Dedifferentiated amniotic fluid mesenchymal stem cell (primary cell): ENCODE measurements around the gene AXIN2.

ENCODE experiments used
- DNase-seq: peaks from one replicate; pipeline ENCODE4 v3.0.0-alpha.2; 2016; ENCODE audit errors: extremely low spot score

AXIN2 gene, protein sequence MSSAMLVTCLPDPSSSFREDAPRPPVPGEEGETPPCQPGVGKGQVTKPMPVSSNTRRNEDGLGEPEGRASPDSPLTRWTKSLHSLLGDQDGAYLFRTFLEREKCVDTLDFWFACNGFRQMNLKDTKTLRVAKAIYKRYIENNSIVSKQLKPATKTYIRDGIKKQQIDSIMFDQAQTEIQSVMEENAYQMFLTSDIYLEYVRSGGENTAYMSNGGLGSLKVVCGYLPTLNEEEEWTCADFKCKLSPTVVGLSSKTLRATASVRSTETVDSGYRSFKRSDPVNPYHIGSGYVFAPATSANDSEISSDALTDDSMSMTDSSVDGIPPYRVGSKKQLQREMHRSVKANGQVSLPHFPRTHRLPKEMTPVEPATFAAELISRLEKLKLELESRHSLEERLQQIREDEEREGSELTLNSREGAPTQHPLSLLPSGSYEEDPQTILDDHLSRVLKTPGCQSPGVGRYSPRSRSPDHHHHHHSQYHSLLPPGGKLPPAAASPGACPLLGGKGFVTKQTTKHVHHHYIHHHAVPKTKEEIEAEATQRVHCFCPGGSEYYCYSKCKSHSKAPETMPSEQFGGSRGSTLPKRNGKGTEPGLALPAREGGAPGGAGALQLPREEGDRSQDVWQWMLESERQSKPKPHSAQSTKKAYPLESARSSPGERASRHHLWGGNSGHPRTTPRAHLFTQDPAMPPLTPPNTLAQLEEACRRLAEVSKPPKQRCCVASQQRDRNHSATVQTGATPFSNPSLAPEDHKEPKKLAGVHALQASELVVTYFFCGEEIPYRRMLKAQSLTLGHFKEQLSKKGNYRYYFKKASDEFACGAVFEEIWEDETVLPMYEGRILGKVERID

GRCh38 chr17:65561452-65562205 is at the start of gene AXIN2:
Gene AXIN2 (minus strand): TSS chr17:65561648. CDS start chr17:65558620, 3,028 bp downstream.
- DNase-seq = peak; percentile 82

GRCh38 chr17:65609749-65610148 is 48.3 kb upstream of the AXIN2 start:
- DNase-seq = no peak

DNA sequence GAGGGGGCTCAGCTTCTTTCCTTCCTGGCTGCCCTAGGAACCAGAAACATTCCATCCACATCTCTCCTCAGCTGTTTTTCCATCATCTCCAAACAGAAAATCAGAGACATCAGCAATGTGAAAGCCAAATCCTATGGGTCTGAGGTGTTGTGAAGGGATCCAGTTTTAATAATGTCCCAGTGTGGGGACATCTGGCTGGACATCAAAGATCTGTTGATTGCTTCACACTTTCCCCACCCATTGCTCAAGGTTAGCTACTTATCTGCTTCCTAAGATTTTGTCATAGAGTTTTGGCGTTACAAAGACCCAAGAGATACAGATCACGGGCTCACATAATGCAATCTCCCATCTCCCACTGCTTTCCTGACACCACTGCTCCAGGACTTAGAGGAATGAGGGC is 47.8 kb upstream of the AXIN2 start:
- DNase-seq = no peak

GRCh38 chr17:65604070-65604469 is 42.6 kb upstream of the AXIN2 start:
- no peak for DNase-seq

- no peak for DNase-seq
These were observed 40.4 kb upstream of the AXIN2 start for GRCh38 chr17:65601881-65602280.

GRCh38 chr17:65601145-65601544 is 39.7 kb upstream of the AXIN2 start:
- DNase-seq = no peak

DNA sequence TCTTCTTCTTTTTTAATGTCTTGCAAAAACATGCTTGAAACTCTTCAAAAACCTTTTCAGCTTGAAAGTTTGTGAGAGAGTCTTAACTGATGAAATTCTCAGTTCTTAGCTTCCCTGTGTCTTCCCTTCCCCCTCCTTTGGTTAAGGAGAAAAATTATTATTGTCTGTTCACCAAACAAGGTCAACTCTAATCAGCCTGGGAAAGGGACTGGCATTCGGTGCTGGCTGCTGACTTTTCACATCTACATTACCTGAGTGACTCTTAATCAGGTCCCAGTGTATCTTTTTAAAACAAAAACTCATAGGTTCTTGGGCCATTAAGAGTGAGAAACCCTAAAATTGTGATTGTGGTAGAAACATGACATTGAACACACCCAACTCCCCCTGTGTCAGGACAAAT is 39.1 kb upstream of the AXIN2 start:
- no peak for DNase-seq

GRCh38 chr17:65599650-65600049 is 38.2 kb upstream of the AXIN2 start:
- DNase-seq = no peak

DNA sequence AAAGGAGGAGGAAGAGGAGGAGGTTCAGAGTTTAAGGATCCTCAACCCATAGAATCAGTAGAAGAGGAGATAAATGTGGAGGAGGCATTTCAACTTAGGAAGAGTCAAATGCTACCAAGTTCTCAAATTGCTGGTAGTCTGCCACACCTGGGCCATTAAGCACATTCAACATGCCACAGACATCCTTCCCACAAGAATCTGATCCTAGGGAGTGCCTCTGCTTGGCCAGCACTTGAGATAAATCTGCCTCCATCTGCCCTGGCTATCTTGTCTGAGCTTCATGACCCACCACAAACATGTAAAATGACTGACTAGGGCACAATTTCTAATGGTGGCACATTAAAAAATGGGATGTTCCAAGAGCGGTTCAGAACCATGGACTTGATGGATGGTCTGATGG is 37.3 kb upstream of the AXIN2 start:
- no peak for DNase-seq

DNA sequence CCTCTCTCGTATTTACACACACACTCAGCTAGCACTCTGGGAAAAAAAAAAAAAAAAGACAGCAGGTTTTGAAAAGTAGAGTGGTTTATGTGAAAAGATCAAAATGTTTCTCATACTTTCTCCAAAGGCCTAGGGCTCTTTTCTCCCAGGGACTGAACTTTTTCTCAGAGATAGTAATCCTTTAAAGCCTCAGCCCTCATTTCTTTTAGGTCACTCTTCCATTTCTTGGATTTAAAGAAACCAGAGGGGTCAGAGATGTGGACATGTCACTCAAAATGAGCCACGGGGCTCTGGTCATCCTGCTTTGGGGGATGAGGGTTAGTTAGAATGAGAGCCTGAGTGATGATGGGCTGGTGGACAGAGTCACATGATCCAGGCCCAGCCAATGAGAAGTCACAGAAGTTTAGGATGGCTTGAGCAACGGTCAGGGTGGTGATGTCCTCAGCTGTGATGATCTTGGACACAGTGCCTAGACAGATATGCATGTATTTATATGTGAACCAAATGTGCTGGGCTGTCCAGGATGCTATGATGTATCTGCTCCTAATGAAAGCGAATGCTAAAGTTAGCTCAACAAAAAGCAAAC is 33.7 kb upstream of the AXIN2 start:
- DNase-seq = no peak

GRCh38 chr17:65593855-65594845 is 32.7 kb upstream of the AXIN2 start:
- DNase-seq = peak; percentile 18

DNA sequence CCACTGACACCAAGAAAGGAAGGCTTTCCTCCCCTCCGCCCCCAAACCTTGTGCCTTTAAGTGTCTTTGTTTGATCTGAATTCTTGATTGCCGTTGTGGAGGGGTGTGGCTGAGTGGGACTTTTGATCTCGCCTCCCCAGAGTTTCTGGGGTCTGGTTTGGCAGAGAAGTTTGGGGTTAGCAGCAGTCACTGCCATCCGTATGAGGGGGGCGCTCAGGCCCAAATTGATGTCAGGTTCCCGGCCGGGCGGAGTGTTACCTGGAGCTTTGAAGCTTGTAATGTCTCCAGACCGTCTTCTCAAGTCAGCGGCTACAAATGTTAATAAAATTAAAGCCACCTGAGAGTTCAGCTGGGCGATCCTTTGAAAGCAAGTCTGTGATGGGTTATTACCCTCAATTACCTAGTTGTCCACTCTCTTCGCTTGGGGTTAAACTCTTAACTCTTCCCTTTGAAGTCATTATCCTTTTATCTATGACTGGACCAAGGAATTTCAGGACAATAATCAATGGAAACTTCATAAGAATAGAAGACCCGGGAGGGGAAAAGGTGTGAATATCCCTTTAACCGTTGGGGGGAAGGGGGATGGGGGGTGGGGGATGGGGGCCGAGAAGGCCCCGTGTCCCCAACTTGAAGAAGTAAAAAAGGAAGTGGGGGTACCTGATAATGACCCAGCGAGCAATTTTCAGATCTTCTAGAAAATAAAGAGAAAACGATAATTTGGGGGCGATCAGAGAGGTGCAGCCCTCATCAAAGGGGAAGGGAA is 31.8 kb upstream of the AXIN2 start:
- DNase-seq = no peak

- no peak for DNase-seq
These were observed 30.9 kb upstream of the AXIN2 start for GRCh38 chr17:65592125-65592965.

DNA sequence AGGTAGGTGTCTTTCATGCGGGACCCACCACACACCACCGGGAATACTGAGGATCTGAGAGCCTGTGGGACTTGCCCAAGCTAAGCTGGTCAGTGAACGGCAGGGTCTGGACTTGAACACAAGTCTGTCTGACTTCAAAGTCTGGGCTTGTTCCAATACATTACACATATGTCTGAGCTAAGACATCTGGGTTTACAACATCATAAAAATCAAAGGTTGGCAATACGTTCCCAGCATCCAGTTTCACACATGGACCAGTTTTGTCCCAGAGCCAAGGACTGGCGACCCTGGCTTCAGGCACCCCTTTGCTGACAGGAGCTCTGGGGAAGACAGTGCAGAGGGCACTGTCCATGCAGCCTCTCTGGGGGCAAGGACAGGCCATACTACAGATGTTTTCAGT is 27.9 kb upstream of the AXIN2 start:
- DNase-seq = no peak

DNA sequence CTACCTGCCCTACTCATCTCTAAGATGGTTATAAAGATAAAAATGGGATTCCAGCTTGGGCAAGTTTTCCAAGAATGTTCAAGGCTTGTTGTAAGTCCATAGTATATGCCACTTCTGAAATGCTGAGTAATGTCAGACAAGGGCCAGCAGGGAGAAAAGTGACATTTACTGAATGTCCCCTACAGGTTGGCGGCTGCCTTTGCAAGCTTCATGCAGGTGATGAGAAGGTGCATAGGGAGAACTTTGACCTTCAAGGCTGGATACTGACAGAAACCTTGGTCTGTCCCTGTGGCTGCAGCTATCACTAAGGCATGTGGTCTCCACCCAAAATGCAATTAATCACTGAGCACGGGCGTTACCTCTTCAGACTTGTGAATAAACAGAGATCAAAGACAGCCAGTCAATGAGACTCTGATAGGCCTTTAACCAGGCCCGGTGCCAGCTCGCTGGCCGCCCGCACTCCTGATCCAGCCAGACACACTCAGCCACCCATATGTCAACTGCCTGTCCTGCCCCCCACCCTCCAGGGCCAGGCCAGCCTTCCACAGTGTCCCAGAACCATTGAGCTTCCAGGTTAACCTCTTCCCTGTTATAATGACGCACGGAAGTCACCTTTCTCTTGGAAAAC is 26.8 kb upstream of the AXIN2 start:
- no peak for DNase-seq

DNA sequence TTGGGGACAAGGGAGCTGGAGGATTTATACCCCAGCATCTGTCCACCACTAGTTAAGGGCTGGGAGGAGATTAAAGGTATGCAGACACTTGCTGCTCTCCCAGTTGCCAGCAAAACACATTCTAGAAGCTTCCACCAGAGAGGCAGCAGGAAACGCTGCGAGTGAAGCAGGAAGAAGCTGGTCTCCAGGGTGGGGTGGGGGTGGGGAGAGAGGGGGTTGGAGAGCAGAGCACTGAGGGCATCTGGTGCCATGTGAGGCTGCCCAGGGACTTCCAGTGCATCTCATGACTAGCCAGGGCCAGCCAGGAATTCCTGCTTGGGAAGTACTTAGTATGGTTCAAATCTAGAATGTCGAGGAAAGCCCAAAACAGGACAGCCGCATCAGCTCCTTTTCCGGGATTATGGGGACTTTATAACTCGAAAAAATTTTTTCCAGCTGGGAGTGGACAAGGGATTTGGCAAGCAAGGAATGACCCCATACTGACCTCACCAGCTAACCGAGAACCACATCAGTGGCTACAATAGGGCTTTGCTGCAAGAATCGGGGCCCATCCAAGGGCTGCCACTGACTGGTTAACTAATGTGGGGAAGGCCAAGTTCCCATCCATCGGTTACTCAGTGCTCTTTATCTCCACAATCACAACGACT is 26.2 kb upstream of the AXIN2 start:
- DNase-seq = no peak

DNA sequence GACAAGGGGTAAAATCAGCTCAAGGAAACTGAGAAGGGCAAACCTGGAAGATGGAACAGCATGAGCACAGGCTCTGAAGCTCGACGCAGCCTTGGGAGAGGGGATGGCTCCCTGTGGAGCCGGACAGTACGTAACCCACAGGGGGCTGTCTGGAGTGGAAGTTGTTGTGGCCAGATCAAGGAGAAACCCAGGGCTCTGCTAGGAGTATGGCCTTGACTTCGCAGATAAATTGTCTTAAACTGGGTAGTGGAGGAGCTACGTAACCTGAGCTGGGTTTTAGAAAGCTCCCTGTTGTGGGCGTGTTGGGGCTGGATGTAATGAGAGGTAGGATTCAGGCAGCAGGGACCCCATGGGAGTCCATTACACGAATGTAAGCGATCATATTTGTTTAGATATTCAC is 25.5 kb upstream of the AXIN2 start:
- no peak for DNase-seq
